Superior temporal gyrus (tissue), 1 donor: ENCODE data around the gene NCOA1.

Experiments used
- DNase-seq: peaks from one replicate; pipeline ENCODE4 v3.0.0-alpha.2; 2016; ENCODE audit errors: extremely low spot score

Gene NCOA1

DNA sequence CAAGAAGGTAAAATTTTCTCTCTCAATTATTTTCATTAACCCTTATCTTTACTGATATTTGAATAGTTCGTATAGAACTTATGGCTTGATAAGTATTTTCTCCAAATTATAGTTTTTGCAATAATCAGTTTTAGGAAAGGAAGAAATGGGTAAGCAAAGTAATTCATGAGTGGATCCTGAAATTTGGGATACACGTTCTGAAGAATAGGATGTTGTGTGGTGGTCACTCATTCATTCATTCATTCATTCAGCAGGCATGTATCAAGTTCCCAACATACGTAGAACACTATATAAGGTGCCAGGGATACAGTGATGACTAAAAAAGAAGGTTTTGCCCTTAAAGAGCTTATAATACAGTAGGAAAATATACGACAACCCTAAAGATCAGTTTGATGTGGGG lies 206.7 kb downstream of the NCOA1 start:
- DNase-seq = no peak

DNA sequence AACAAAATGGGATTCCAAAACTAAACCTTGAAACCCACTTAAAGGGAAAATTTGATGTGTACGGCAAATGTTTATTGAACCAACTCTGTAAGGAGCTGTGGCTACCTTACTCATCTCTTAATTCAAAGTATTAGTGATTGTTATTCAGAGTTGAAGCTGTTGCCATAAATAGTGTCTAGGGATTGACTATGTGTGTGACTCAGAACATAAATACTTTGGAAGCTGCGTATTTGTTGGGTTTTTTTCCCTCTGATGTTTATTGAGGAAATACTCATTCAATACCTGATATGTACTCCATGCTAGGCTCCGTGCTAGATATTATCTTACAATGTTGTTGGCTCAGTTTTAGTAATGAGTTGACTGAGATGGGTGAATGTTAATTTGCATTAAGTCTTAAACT lies 211.7 kb downstream of the NCOA1 start:
- DNase-seq = no peak

DNA sequence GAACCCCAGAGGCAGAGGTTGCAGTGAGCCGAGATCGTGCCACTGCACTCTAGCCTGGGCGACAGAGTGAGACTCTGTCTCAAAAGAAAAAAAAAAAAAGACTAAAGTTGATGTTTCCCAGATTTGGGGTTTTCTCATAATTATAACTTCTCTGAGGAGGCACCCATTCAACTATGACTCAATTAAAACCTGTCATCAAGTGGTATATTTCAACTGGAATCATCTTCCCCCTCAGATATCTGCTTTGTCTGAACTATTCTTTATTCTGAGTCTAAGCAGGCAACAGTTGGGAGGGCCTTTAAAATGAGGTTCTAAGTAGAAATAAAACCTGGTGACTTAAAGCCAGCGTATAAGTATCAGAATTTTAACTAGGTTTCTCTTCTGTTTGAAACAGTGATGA lies 213.6 kb downstream of the NCOA1 start:
- no peak for DNase-seq

DNA sequence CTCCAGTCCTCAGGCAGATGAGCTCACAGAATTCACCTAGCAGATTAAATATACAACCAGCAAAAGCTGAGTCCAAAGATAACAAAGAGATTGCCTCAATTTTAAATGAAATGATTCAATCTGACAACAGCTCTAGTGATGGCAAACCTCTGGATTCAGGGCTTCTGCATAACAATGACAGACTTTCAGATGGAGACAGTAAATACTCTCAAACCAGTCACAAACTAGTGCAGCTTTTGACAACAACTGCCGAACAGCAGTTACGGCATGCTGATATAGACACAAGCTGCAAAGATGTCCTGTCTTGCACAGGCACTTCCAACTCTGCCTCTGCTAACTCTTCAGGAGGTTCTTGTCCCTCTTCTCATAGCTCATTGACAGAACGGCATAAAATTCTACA lies 216.1 kb downstream of the NCOA1 start:
- DNase-seq = peak; percentile 51

DNA sequence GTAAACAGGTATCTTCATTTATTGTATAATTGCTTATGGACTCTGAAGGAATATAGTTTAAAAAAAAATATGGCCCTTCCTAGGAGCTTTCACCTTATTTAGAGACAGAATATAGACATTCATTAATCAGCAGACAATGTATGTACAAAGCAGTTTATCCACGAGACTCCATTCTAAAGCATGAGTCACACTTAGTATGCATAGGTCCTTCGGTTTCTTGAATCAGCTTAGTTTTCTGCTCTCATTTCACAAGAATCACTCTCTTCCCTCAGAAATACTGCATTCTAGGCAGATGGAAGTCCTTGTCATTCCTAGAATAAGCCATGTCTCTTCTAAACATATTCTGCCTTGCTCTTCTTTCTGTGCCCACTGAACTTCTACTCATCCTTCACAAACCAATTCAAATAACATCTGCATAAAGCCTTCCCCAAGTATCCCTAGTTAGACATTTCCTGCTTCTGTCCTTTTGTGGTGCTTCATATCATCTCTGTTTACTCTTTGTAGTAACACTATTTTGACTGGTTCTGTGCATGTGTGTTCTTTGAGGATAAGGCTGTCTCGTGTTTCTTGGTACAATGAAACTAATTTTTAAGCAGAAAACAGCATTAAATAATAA lies 217.6 kb downstream of the NCOA1 start:
- peak; percentile 22 for DNase-seq

DNA sequence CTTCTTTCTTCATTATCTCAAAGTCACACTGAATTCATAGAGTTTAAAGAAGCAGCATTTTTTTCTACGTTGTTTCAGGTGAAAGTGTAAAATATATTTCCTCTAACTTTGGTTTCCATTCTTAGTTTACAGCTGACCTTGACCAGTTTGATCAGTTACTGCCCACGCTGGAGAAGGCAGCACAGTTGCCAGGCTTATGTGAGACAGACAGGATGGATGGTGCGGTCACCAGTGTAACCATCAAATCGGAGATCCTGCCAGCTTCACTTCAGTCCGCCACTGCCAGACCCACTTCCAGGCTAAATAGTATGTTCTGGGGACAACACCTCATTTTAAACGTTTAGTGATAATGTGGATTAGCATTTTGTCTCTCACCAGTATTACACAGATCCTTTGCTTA lies 219.8 kb downstream of the NCOA1 start:
- no peak for DNase-seq

DNA sequence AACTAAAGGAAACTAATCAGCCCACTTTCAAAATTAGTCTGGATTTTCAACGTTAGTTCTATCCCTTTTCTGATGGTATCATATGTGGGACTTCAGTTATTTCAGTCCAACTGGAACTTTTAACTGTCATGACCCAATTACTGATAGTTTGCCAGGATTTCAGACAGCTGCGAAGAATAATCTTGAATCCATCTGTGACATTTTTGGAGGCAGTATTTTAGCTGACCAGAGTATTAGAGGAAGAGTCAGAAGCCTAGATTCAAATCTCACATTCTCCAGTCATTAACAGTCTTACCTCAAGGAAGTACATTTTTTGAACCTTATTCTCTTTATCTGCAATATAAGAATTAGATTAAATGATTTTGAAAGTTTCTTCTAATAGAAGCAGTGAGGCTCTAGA lies 220.8 kb downstream of the NCOA1 start:
- no peak for DNase-seq

DNA sequence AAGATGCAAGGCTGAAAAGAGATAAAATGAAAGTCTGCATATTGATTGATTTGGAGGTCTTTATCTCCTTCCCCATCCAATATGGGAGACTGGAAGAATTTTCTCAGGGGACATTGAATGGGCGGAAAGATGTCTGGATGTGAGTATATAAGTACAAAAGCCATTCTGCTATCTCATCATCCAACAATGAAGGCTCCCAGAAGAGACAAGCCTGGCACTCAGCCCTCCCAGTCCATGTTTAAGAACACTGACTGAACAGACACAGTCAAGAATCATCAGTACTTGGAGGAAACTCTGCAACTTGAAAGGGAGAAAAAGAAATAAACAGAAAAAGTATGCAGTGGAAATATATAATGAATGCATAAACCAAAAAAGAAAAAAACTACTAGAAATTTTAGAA lies 221.2 kb downstream of the NCOA1 start:
- no peak for DNase-seq

DNA sequence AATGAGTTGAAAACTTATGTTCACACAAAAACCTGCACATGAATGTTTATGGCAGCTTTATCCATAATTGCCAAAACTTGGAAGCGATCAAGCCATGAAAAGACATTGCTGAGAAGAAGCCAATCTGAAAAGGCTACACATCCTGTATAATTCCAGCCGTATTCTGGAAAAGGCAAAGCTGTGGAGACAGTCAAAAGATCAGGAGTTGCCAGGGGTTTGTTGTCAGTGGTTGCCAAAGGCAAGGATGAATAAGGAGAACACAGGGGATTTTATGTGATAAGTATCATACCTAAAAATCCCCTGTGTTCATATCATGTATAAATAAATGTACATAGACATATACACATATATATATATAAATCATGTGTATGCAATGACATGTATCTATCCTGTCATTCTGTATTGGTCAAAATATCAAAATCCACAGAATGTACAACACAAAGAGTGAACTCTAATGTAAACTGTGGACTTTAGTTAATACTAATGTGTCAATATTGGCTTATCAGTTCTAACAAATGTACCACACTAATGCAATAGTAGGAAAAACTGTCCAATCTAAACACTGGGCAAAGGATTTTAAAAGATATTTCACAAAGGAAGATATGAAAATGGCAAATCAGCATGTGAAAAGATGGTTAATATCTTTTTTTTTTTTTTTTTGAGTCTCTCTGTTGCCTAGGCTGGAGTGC lies 226.4 kb downstream of the NCOA1 start:
- DNase-seq = no peak

DNA sequence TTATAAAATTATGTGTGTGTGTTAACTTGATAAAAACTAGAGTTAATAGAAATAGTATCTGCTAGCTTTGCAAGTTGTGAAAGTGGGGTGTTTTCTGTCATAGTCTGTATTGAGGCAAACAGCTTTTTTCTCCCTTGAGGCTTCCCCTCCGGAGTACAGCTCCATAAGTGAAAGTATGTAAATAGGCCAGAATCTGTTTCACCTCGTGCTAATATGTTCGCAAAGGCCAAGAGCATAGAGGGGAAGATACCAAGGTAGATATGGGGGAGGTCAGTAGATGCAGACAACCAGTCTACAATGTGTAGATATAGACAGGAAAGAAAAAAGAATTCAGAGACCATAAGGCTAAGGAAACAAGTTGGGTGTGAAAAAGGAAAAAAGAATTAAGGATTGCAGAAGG lies 229.3 kb downstream of the NCOA1 start:
- DNase-seq = no peak

DNA sequence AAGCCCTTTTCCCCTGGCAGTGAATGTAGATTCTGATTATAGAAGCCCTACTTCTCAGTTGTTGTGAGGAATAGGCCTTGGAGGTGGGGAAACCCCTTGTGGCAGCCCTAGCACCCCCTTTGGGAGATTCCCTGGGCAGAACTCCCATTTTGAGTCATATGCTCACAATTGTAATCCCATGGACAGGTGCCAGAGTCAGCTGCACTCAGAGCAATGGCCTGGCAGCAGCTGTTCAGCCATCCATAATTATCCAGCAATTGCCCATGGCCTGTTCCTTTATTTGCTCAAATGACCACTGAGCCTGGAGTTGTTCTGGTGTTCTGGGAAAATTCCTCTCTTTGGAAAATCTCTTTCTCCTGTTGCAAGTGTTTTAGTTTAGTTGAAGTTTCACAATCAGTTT lies 230.4 kb downstream of the NCOA1 start:
- peak; percentile 97 for DNase-seq

DNA sequence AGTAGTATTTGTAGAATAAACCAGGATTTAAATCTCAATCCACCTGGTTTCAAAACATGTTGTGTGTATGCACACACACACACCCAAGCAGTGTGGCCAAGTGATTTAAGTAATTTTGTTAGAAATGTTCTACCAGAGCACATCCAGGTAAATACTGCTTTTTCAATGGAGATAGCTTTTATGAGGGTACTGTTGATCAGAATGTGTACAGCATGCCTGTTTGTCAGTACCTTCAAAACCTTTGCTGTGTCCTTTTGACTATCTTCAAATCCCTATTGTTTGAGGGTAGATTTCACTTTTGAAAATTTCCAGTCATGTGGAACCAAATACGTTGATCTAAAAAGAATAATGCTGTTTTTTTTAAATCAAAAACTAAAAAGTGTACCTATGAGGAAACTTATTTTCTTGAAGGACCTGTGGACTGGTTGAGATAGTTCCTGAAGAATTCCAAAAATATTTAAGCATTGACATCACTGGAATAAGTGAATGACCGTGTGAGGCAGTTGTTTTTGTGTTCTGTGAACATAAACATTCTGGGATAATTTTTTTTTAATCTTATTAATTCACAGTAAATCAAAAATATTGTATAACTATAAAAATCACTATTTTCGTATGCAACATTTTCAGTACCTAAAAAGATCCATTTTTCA lies 231.2 kb downstream of the NCOA1 start:
- no peak for DNase-seq

DNA sequence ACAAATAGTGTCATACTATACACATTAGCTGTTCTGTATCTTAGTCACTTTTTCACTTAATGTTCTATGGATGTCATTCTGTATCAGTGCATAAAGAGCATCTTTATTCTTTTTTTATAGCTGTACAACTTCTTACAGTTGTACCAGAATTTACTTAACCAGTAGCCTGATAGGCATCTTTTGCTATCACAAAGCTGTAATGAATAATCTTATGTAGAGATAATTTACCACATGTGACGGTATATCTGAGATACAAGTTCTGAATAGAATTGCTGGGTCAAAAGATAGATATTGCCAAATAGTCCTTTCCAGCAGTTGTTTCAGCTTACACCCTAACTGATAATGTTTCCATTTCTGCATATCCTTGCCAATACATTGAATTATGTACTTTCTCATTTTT lies 232.1 kb downstream of the NCOA1 start:
- DNase-seq = no peak

DNA sequence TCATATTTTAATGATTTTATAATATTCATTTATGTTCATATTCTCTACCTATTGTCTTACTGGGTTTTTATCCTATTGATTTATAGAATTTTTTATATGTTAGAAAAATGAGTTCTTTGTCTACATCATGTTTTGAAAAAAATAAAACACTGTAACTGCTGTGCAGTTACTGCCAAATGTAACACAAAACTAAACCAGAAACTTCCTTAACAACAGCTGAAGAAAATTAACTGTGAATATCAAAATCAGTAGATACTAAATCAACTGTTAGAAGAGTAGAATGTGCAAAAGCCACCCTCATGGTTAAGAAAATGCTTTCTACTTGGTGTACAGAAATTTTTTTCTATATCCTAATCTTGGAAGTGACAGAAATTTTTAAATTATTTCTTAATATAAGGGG lies 232.6 kb downstream of the NCOA1 start:
- DNase-seq = no peak

DNA sequence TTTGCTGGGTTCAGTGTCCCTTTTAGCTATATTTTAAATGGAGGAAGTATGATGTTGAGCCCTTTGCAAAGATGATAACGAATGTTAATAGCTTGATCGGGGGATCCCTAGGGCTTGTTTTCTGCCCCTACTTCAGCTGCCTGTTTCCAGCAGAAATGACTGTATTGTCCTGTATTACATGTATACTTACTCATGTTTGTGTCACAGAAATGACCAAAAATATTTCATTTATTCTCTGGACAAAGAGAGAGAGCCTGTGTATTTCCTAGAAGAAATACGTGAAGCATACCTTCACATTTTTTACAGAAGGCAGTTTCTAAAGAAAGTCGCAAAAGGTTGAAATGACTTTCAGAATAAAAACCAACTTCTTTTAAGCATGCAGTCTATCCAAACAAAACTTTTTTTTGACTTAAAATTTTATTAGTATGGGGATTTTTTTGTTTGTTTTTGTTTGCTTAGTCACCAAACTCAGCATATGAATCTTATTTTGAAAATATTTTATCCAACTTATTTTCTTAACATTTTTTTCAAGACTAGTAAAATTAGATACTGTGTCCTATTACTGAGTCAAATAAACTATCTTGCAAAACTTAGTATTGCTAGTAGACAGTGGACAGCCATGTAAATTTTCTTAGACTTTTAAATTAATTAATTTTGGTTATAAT lies 233.2 kb downstream of the NCOA1 start:
- DNase-seq = no peak

DNA sequence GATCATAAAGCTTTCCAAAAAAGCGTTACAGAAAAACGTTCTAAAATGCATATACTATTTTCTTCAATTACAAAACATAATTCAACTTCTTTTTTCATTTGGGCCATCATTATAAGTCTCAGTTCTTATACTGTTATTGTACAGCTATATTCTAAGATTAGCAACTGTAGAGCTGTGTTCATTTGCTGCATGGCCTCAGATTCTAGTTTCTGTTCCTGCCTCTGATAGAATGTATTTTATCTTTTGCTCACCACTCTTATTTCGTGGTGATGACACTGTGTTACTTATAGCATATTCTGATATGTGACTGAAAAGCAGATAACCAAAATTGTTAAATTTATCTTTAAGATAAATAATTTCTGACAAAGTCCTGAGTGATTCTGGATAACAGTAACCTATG lies 234.9 kb downstream of the NCOA1 start:
- no peak for DNase-seq

DNA sequence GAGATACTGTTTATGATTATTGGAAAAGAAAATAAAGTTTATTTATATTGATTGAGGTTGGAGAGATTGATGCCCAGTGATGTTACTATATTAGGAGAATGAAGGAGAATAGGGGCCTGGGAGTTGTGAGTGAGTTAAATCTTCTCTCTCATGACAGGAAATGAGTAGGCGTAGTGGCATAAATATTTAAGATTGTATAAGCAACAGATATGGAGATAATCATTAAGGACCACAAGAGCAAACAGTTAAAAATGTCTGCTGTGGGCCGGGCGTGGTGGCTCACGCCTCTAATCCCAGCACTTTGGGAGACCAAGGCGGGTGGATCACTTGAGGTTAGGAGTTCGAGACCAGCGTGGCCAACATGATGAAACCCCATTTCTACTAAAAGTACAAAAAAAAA lies 239.4 kb downstream of the NCOA1 start:
- DNase-seq = no peak

DNA sequence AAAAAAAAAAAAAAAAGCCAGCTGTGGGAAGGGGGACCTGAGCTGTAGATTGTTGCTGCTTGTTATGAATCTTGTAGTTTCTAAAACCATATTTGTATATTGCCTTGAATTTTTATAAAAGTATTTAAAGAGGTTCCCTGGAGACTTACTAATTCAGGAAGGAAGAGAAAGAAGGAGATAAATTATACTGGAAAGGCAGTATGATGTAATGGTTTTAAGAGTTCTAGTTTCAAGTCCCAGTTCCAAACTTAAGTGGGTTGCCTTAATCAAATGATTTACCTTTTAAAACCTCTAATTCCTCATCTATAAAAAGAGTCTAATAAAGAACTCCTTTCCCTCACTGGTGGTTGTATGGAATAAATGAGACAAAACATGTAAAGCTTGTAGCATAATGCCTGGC lies 240.0 kb downstream of the NCOA1 start:
- DNase-seq = no peak

DNA sequence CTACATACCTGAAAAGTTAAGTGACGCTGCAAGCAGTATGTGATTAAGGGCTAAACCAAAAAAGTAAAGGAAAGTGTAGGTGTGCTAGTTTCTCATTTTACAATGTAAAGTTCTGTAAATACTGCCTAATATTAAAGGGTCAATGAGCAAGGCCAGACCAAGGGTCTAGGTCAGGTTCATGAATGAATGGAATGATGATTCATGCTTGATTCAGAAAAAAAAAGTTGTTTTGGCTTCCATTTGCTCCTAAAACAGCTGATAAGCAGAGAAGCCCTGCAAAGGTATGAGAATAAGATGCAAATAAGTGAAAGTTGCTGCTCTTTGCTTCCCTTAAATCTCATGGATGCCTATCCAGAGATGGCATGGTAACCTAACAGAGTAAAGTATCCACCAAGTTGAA lies 240.9 kb downstream of the NCOA1 start:
- DNase-seq = no peak

DNA sequence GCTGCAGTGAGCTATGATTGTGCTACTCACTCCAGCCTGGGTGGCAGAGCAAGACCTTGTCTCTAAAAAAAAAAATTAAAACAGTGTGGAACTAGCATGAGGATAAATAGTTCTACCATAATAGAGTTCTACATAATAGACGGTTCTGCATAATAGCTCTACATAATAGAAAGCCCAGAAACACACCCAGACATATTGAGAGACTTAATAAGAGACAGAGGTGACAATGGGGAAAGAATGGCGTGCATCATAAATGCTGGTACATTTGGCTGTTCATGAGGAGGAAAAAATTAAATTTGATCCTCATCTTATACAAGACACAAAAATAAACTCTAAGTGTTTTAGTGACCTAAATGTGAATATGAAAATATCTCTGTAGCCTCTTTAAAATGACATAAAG lies 243.7 kb downstream of the NCOA1 start:
- DNase-seq = no peak

DNA sequence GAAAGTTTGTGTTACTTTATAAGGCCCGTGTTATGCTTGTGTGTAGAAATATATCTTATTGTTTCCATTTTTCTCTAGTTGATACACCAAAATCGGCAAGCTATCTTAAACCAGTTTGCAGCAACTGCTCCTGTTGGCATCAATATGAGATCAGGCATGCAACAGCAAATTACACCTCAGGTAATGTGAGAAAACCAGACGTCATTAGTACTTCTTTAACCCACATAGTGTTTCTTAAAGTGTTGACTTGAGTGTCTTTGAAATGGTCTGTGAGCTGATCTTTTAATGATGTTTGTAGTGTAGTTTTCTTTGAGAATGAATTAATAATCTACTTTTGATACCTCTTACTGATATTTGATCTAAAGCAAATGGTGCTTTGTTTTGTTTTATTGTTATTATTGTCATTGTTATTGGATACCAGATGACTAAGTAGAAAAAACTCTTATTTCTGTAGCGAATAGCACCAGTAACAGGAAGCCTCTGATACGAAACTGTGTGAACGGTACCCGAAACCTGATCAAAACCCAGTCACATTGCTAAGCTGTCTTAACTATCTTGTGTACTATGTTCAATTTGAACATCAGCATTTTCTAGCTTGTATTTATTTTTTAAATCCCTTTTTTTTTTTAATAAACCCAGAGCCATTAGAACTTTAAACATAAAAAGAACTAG lies 248.4 kb downstream of the NCOA1 start:
- no peak for DNase-seq

DNA sequence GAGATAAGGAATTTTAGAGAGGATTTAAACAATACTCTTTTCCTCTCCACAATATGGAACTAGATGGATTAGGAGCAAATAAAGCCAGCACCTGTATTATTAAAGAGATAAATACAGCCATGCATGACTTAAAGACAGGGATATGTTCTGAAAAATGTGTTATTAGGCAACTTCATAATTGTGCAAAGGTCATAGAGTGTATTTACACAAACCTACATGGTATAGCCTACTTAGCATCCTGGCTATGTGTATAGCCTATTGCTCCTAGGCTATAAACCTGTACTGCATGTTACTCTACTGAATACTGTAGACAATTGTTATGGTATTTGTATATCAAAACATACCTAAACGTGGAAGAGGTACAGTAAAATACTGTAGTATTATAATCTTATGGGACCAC lies 249.1 kb downstream of the NCOA1 start:
- DNase-seq = no peak
